ENCODE data around the gene STOML2.
"Not testable (repeated sequence)": the region's sequence is repeated elsewhere in the genome, so short reads cannot be mapped to it uniquely, and the experiment has no call there.

The STOML2 gene, protein sequence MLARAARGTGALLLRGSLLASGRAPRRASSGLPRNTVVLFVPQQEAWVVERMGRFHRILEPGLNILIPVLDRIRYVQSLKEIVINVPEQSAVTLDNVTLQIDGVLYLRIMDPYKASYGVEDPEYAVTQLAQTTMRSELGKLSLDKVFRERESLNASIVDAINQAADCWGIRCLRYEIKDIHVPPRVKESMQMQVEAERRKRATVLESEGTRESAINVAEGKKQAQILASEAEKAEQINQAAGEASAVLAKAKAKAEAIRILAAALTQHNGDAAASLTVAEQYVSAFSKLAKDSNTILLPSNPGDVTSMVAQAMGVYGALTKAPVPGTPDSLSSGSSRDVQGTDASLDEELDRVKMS

DNA sequence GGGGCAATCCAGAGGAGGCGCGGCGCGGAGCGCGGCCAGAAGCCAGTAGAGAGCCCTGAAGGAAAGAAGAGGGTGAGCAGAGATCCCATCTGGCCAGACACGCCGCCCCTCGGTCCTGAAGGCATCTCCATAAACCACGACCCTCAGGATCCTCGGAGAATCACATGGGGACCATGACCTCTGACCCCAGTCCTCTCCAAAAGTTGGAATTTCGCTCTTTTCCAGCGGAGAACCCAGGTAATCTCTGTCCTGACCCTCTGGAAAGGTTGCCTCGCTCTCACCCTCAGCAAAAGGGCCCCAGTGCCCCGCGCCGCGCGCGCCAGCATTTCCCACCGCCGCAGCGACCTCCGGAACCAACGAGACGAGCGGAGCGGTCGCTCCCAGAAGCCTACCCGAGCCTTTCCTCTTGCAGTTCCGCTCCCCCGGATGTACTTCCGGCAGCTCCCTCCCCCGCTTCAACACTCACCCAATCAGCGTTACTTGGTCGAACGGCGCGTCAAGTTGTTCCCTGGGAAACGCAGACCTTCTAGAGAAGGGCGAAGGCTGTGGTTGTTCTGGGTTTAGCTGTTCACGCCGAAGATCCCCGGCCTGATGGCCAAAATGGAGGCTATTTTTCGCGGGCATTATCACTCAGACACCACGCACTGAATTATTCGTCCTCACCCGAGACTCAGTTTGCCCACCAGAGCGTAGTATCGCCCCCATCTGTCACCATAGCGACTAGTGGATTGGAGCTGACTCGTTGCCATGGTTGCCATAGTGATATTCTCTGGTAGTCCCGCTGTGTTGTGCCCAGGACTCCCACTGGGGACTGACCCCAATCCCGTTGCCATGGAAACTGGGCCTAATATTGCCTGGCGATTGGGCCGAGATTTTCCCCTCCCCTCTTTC lies at the start of gene STOML2:
STOML2 (minus strand) TSS at position 363 of the 891 bp plus-strand sequence; CDS start at position 326, 37 bp downstream.
- peak; percentile 80 for DNase-seq

DNA sequence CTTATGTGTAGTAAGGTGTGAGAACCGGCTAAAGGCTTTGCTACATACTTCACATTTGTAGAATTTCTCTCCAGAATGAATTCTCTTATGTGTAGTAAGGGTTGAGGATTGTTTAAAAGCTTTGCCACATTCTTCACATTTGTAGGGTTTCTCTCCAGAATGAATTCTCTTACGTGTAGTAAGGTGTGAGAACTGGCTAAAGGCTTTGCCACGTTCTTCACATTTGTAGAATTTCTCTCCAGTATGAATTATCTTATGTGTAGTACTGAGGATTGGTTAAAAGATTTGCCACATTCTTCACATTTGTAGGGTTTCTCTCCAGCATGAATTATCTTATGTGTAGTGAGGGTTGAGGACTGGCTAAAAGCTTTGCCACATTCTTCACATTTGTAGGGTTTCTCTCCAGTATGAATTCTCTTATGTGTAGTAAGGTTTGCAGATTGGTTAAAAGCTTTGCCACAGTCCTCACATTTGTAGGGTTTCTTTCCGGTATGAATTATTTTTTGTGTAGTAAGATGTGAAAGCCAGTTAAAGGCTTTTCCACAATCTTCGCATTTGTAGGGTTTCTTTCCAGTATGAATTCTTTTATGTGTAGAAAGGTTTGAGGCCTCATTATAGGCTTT lies 45.1 kb upstream of the STOML2 start:
- DNase-seq = not testable (repeated sequence)

- DNase-seq = no peak
Measured at GRCh38 chr9:35142037-35142436, 39.1 kb upstream of the STOML2 start.

- DNase-seq = no peak
Measured at GRCh38 chr9:35140093-35140492, 37.2 kb upstream of the STOML2 start.

DNA sequence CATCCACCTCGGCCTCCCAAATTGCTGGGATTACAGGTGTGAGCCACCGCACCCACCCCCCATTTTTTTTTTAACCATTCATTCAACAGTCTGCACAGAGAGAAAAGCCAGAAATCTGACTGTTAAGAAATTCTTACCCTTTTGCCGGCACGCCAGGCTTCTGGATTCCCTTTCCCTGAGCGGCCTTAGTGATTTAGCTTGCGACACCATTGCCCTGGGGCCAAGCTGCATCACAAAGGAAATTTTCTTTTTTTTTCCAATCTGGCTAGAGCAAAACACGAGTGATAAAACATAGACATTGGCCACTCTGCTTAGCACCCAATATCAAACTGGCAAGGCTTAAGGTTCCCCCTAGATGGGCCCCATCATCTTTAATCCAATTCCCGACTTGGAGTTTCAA lies 33.9 kb upstream of the STOML2 start:
- DNase-seq = no peak

GRCh38 chr9:35135988-35136387 lies 33.1 kb upstream of the STOML2 start:
- no peak for DNase-seq

DNA sequence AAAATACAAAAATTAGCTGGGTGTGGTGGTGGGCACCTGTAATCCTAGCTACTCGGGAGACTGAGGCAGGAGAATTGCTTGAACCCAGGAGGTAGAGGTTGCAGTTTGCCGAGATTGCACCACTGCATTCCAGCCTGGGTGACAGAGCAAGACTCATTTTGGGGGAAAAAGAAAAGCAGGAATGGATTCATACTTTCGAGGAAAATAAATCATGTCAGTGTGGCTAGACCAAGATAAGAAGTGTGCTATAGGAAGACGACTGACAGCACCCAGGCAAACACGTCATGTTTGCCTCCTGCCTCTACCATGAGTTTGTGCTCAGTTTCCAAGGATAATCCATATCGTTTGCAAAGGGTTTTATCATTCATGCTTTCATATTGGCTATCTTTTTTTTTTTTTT lies 32.0 kb upstream of the STOML2 start:
- DNase-seq = no peak

DNA sequence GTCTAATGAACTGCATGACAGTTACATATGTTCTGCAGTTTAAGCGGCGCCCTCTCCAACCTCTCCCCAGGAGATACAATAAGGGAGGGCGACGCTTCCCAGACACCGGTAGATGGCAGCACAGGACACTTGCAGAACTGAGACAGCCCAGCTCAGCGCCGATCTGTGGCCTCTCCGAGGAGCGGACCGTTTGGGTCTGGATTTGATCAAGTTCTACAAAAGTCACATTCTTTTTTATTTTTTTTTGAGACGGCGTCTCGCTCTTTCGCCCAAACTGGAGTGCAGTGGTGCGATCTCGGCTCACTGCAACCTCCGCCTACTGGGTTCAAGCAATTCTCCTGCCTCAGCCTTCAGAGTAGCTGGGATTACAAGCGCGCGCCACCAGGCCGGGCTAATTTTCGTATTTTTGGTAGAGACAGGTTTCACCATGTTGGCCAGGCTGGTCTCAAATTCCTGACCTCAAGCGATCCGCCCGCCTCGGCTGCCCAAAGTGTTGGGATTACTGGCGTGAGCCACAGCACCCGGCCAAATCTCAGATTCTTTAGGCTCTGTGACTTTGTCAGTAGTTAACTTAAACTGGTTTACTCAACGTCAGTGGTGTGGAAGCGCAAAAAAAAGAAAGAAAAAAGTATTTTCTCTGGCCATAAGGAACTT lies 14.1 kb upstream of the STOML2 start:
- peak; percentile 14 for DNase-seq

DNA sequence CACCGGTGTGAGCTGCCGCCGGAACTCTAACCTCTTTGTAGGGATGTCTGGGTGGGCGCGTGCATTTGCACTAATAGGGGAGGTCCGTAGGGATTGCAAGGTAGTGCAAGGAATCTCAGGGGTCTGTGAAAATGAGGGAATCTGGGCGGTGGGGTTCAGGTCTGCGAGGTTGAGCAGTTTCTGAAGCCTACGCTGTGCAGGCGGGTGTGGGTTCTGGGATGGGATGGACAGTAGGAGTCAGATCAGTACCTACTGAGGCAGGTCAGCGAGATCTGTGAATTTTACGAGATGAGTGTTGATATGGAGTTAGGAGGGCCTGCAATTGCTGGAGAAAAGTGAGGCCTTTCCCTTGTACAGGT lies 13.6 kb upstream of the STOML2 start:
- DNase-seq = no peak

- peak; percentile 91 for DNase-seq
Measured at GRCh38 chr9:35115680-35116538, 13.0 kb upstream of the STOML2 start, which contains the start of gene ATOSB. ATOSB (minus strand) TSS chr9:35115862; CDS start chr9:35108274, 7,588 bp downstream.

GRCh38 chr9:35114840-35115628 lies 12.1 kb upstream of the STOML2 start:
- peak; percentile 15 for DNase-seq

DNA sequence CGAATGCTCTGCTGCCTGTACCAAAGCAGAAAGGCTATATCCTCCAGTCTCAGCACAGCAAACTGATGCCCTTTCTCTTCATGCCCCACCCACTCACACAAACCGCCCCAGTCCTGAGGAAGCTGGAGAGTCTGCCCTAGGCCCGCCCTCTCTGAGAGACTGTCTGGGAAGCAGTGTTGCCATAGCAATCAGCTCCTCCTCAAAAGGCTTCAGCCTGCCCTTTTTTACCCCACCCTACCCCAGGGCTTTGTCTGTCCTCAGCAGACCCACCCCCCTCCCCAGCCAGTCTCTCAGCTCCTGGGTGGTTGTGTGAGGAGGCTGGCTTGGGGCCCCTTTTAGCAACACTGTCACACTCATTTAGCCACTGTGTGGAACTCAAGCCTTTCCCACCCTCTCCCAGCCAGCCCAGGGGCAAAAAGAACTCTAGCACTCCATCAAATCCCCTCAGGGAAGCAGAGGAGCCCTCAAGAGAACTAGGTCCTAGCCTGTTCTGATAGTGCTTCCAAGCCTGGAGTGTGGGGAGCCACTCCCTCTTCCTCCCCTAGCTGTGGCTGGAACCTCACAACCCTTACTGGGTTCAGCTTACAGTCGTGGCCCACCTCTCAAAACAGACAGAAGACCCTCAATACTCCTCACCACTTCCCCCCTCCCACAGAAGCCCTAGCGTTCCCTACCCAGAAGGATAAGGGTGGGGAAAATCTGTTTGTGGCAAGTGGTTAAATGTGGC lies 11.3 kb upstream of the STOML2 start:
- peak; percentile 35 for DNase-seq

DNA sequence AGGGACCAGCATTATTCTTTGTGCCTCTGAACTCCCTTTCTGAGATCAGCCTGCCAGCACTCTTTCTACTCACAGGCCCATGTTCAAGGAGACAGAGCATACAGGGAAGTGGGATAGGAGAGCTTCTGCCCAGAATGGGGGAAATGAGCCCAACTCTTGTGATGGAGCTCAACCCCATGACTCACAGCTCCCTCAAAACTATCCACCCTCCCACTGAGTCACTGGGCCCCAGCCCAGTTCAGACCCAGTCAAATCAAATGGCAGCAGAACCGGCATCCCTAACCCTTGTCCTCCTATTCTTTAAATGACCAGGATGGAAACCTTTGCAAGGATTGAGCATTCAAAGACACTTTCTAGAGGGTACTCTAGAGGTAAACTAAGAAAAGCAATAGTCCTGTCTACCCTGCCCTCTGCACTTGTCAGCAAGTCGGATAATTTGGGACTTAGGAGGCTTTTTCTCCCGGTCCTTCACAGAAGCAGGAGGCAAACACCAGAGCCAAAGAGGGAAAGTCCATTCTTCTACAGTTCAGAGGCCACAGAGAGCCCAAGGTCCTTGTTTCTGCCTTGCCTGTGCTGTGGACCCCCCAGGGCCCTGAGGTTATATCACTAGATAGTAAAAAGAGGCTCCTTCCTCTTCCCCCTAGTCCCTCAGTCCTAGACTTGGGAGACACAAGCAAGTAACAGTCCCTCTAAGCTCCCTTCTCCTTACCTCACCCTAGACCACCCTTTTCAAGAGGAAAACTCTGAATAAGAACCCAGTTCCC lies 9.5 kb upstream of the STOML2 start:
- DNase-seq = no peak

- peak; percentile 84 for DNase-seq
Measured at GRCh38 chr9:35111001-35111933, 8.3 kb upstream of the STOML2 start.

DNA sequence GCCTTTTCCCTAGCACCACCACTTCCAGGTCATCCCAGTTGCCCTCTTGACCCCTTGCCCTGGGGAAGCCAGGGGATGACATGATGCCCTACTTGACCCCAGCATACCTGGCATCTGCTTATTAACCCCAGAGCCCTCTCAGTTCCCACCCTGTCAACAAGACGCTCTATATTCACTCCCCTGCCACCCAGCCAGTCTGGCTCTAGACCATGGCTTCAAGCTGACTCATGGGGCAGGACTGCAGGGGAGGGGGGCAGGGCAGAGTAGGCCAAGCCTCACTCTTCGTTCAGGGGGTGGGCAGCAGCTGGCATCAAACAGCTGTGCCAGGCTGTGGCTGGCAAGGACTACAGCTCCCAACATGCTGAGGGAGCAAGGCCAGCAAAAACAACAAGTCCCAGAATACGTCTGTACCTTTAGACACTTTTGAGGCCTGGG lies 7.4 kb upstream of the STOML2 start:
- DNase-seq = no peak

DNA sequence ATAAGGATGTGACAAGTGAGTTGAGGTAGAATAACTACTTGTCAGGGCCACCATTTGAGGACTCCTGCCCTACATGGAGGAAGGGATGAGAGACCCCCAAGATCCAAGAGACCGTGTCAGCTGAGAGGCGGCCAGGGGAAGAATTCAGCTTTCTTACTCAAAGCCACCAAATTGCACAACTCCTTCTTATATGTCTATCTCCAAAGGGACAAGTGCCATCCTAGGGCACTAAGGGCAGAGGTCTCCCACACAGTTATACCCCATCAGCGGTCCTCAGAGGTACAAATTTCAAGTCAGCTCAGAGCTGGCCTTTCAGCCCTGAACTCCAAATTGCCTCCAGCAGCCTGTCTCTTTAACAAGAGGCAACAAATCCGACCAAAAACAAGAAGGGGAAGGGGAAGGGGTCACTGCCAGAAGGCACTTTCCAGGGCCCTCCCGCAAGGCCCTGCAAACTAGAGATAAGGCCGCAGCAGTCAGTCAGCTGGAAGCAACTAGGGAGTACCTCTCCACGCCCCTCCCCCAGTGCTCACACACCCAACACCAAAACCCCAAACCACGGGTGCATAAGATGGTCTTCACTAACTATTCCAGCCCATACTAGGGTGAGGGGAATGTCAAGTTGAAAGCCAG lies 6.1 kb upstream of the STOML2 start:
- DNase-seq = no peak

DNA sequence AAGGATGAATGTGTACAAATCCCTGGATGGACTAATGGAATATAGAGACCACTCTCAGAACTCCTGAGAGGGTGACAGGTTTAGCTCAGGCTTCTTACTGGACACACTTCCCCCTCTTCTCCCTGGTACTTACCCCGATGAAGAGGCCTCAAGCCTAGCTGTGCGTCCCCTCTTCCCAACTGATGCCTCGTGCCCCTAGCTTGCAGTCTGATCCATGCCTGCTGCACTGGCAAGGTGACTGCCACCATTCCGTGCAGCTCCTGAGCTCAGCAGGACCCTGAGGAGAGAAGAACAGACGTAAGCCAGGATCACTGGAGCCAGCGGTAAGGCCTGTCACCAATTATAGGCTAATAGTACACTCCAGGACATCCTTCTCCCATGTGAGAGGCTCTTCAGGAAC lies 5.5 kb upstream of the STOML2 start:
- DNase-seq = no peak

All from SIG-M5 (cell line).